ENCODE data around the gene TMEM39A. TPM values are rescaled to one million over a fixed set of nuclear protein-coding genes. Genes with fewer than 3 reads are reported as not detected.

The TMEM39A gene
- total and polyA plus RNA-seq, 2 of the 4 experiments (the other 2 are of a cell fraction) = 29.6 to 117 TPM

GRCh38 chr3:119388577-119388976 is 74.8 kb downstream of the TMEM39A start:
- CTCF ChIA-PET = interaction anchor here (0.5 kb wide), 1 partner anchor 1723 kb away, joined by 3 read pairs; no protein-coding TSS in a partner anchor
- Histone ChIP-seq H3K9ac (ENCODE audit: low read depth, low read length) (no peak overlapping the region), H3K23ac (ENCODE audit: low read depth, low read length) (no peak overlapping the region), H2AK5ac (ENCODE audit: low read depth, low read length) (no peak overlapping the region), H3K4me3 (ENCODE audit: insufficient read depth, low read depth, low read length) (no peak overlapping the region), H3K4me2 (ENCODE audit: low read depth, low read length) (no peak overlapping the region), H3K9me1 (ENCODE audit: insufficient read depth, low read length) (0 out of 2 replicates have a peak, but pooled peaks cover 3% of the 10 kb centered on the region), H4K20me1 (ENCODE audit: insufficient read depth, low read length) (no peaks in the 10 kb centered on the region), H3K9me3 (ENCODE audit: control insufficient read depth, insufficient read depth, low read length) (no peaks in the 10 kb centered on the region), H3K27me3 (ENCODE audit: control insufficient read depth, insufficient read depth, low read length) (no peaks in the 10 kb centered on the region), H2BK120ac (ENCODE audit: low read depth, low read length) (no peak overlapping the region), H3K56ac (ENCODE audit: extremely low read depth, insufficient read depth, low read length) (no peak overlapping the region), H2BK5ac (ENCODE audit: low read depth, low read length, poor library complexity, severe bottlenecking) (no peak overlapping the region), H2BK15ac (ENCODE audit: low read depth, low read length) (no peak overlapping the region), H2AFZ (replicated peaks; ENCODE audit: low read length, poor library complexity) (no peak overlapping the region), H2BK20ac (ENCODE audit: low read depth, low read length) (no peak overlapping the region), H3K79me1 (ENCODE audit: low read depth in 1 of 2, low read length in 2 of 2) (no peaks in the 10 kb centered on the region), H3K4ac (ENCODE audit: low read depth, low read length) (no peak overlapping the region), H3K14ac (replicated peaks; ENCODE audit: low read depth, low read length) (no peak overlapping the region), H3K27ac (ENCODE audit: insufficient read depth, low read length) (no peak overlapping the region), H4K8ac (ENCODE audit: low read depth in 2 of 2, low read length in 2 of 2) (no peak overlapping the region), H4K5ac (ENCODE audit: low read depth, low read length) (no peak overlapping the region), H3K4me1 (ENCODE audit: control insufficient read depth, insufficient read depth, low read length) (no peaks in the 10 kb centered on the region), H4K91ac (ENCODE audit: insufficient read depth, low read depth, low read length) (no peak overlapping the region), H2AK9ac (replicated peaks; ENCODE audit: low read depth, low read length, poor library complexity) (no peak overlapping the region), H3K36me3 (ENCODE audit: control insufficient read depth, insufficient read depth, low read length) (peaks cover 33% of the 10 kb centered on the region), H3K18ac (ENCODE audit: low read depth, low read length) (no peak overlapping the region)
- DNase-seq (no peak), ATAC-seq (ENCODE audit: low read depth) (no peak)
- dilution Hi-C loops (cut with HindIII; ENCODE audit: low sequenced_read_pairs, unreplicated experiment) (no loop called here), in situ Hi-C loops (cut with MboI; ENCODE audit: low sequenced_read_pairs) (no loop called here), intact Hi-C loops (cut with micrococcal nuclease) (no loop called here)
- no TSS peak for BruUV-seq (replicated peaks)
- TF ChIP-seq RFX5 (IDR thresholded peaks at IDR 0.05; ENCODE audit: low read depth, low read length) (no peak), POLR2A (IDR thresholded peaks at IDR 0.05; ENCODE audit: low read depth, low read length) (no peak)
- POLR2A ChIA-PET (ENCODE audit: unreplicated experiment) = no interaction called here
- WGBS, 2 experiments (ENCODE audit: extremely low coverage in 2 of 2, insufficient read length in 1 of 2) = 69% methylated on average over 2 of the region's 8 CpGs; no CpG with 5 or more reads in 1 of the 2 experiments

All from IMR-90 (cell line).